ENCODE measurements around the gene STING1. TPM values are rescaled to one million over a fixed set of nuclear protein-coding genes. Genes with fewer than 3 reads are reported as not detected.
"Not testable (repeated sequence)": the region's sequence is repeated elsewhere in the genome, so short reads cannot be mapped to it uniquely, and the experiment has no call there.

STING1 gene
- total and polyA plus RNA-seq, 2 donors (not counting 1 experiment from before 2014, with no cell fraction given) = 70.2 to 78.4 TPM

GRCh38 chr5:139514486-139514856 is 31.9 kb upstream of the STING1 start:
- Histone ChIP-seq H3K4me1 (ENCODE audit: control insufficient read depth, extremely low read depth, insufficient read depth, low read length) (peaks cover 3% of the 10 kb centered on the region), H3K9me3 (ENCODE audit: control insufficient read depth, insufficient read depth, low read depth, low read length) (no peaks in the 10 kb centered on the region), H3K27me3 (ENCODE audit: control insufficient read depth, insufficient read depth, low read length) (no peaks in the 10 kb centered on the region), H3K79me2 (ENCODE audit: control insufficient read depth, insufficient read depth, low read length) (no peaks in the 10 kb centered on the region), H3K9ac (ENCODE audit: insufficient read depth, low read length) (no peak overlapping the region), H2AFZ (ENCODE audit: low read length) (no peak overlapping the region), H3K36me3 (ENCODE audit: control insufficient read depth, insufficient read depth, low read length) (no peaks in the 10 kb centered on the region), H3K27ac (ENCODE audit: insufficient read depth, low read length) (no peak overlapping the region), H3K4me2 (ENCODE audit: extremely low read depth, insufficient read depth, low read length) (no peak overlapping the region), H3K4me3 (replicated peaks in 1 of 4; ENCODE audit: control extremely low read depth in 1 of 4, insufficient read depth in 1 of 4, low read depth in 3 of 4, low read length in 4 of 4) (no peak overlapping the region), H4K20me1 (ENCODE audit: control insufficient read depth, extremely low read depth, insufficient read depth, low read length) (no peaks in the 10 kb centered on the region)
- TF ChIP-seq CTCF (conservative IDR thresholded peaks at IDR 0.05 in 1 of 2, IDR thresholded peaks at IDR 0.05 in 1 of 2; ENCODE audit: low read depth in 1 of 2, low read length in 2 of 2) (no peak), EZH2 (IDR thresholded peaks at IDR 0.05; ENCODE audit: low read length, missing control alignments) (no peak)
- DNase-seq (ENCODE audit: low read depth in 2 of 2) = no peak

- no peak for DNase-seq (ENCODE audit: low read depth in 2 of 2)
- H3K9ac ChIP-seq (ENCODE audit: insufficient read depth, low read length) = no peak overlapping the region
- H3K9me3 ChIP-seq (ENCODE audit: control insufficient read depth, insufficient read depth, low read depth, low read length) = no peaks in the 10 kb centered on the region
- no peaks in the 10 kb centered on the region for H3K79me2 ChIP-seq (ENCODE audit: control insufficient read depth, insufficient read depth, low read length)
- H3K27me3 ChIP-seq (ENCODE audit: control insufficient read depth, insufficient read depth, low read length) = no peaks in the 10 kb centered on the region
- no peak overlapping the region for H3K27ac ChIP-seq (ENCODE audit: insufficient read depth, low read length)
- H2AFZ ChIP-seq (ENCODE audit: low read length) = no peak overlapping the region
- no peak overlapping the region for H3K4me3 ChIP-seq (replicated peaks in 1 of 4; ENCODE audit: control extremely low read depth in 1 of 4, insufficient read depth in 1 of 4, low read depth in 3 of 4, low read length in 4 of 4)
- no peak overlapping the region for H3K4me2 ChIP-seq (ENCODE audit: extremely low read depth, insufficient read depth, low read length)
- no peaks in the 10 kb centered on the region for H3K36me3 ChIP-seq (ENCODE audit: control insufficient read depth, insufficient read depth, low read length)
- no peaks in the 10 kb centered on the region for H4K20me1 ChIP-seq (ENCODE audit: control insufficient read depth, extremely low read depth, insufficient read depth, low read length)
- TF ChIP-seq CTCF (conservative IDR thresholded peaks at IDR 0.05 in 1 of 2, IDR thresholded peaks at IDR 0.05 in 1 of 2; ENCODE audit: low read depth in 1 of 2, low read length in 2 of 2) (no peak), EZH2 (IDR thresholded peaks at IDR 0.05; ENCODE audit: low read length, missing control alignments) (no peak)
- peaks cover 3% of the 10 kb centered on the region for H3K4me1 ChIP-seq (ENCODE audit: control insufficient read depth, extremely low read depth, insufficient read depth, low read length)
These were observed 31.4 kb upstream of the STING1 start for GRCh38 chr5:139513852-139514485.

GRCh38 chr5:139513434-139513833 is 30.9 kb upstream of the STING1 start:
- not testable (repeated sequence) for H3K9ac ChIP-seq (ENCODE audit: insufficient read depth, low read length); H3K4me3 ChIP-seq (replicated peaks in 1 of 4; ENCODE audit: control extremely low read depth in 1 of 4, insufficient read depth in 1 of 4, low read depth in 3 of 4, low read length in 4 of 4); H3K4me2 ChIP-seq (ENCODE audit: extremely low read depth, insufficient read depth, low read length); H3K9me3 ChIP-seq (ENCODE audit: control insufficient read depth, insufficient read depth, low read depth, low read length); H3K79me2 ChIP-seq (ENCODE audit: control insufficient read depth, insufficient read depth, low read length); H3K36me3 ChIP-seq (ENCODE audit: control insufficient read depth, insufficient read depth, low read length); H3K4me1 ChIP-seq (ENCODE audit: control insufficient read depth, extremely low read depth, insufficient read depth, low read length); H3K27me3 ChIP-seq (ENCODE audit: control insufficient read depth, insufficient read depth, low read length); H3K27ac ChIP-seq (ENCODE audit: insufficient read depth, low read length); H2AFZ ChIP-seq (ENCODE audit: low read length); H4K20me1 ChIP-seq (ENCODE audit: control insufficient read depth, extremely low read depth, insufficient read depth, low read length)
- DNase-seq (ENCODE audit: low read depth in 2 of 2) = peak; percentile 65 to 76
- peak; percentile 61 to 71 for TF ChIP-seq CTCF (conservative IDR thresholded peaks at IDR 0.05 in 1 of 2, IDR thresholded peaks at IDR 0.05 in 1 of 2; ENCODE audit: low read depth in 1 of 2, low read length in 2 of 2)

All from fibroblast of lung (primary cell).